Measurements from ENCODE around the gene LOXL4.

The LOXL4 gene

DNA sequence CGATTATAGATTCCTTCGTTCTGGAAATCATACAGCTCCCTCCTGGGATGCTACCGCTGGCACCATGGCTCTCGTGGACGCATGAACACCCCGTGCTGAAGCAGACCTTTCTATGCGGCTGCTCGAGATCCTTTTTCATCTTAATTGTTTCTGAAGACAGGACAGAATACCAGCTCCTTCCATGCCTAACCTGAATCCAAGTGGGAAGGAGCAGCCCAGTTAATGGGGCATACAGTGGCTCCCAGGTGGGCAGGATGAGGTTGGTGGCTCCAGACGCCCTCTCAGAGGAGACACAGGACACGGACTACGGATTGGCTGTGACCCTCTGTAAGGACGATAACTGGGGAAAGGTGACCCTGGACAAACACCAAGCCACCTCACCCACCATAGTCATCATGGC is 18.4 kb upstream of the LOXL4 start:
- no peak overlapping the region for H3K4me3 ChIP-seq (ENCODE audit: low read depth, low read length)
- TF ChIP-seq, protein P1, sequence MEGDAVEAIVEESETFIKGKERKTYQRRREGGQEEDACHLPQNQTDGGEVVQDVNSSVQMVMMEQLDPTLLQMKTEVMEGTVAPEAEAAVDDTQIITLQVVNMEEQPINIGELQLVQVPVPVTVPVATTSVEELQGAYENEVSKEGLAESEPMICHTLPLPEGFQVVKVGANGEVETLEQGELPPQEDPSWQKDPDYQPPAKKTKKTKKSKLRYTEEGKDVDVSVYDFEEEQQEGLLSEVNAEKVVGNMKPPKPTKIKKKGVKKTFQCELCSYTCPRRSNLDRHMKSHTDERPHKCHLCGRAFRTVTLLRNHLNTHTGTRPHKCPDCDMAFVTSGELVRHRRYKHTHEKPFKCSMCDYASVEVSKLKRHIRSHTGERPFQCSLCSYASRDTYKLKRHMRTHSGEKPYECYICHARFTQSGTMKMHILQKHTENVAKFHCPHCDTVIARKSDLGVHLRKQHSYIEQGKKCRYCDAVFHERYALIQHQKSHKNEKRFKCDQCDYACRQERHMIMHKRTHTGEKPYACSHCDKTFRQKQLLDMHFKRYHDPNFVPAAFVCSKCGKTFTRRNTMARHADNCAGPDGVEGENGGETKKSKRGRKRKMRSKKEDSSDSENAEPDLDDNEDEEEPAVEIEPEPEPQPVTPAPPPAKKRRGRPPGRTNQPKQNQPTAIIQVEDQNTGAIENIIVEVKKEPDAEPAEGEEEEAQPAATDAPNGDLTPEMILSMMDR (IDR thresholded peaks at IDR 0.05; ENCODE audit: borderline replicate concordance, insufficient read depth, low read depth, low read length): no peak

DNA sequence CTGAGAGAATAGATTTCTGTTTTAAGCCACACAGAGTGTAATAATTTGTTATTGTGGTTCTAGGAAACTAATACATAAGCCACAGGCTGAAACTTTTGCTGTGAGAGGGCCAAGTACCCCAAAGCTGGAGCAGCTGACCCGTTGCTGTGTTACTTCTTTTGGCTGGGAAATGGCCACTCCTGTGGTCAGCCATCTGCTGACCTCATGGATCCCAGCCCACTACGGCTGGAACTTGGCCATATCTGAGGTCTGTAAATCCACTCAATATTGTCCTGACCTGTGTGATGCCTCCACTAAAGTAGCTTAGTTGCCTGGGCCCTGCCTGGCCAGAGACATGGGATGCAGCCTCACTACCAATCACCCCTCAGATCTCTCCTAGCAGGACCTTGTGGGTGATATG is 17.4 kb upstream of the LOXL4 start:
- TF ChIP-seq, protein P1 (IDR thresholded peaks at IDR 0.05; ENCODE audit: borderline replicate concordance, insufficient read depth, low read depth, low read length): no peak
- H3K4me3 ChIP-seq (ENCODE audit: low read depth, low read length): no peak overlapping the region

DNA sequence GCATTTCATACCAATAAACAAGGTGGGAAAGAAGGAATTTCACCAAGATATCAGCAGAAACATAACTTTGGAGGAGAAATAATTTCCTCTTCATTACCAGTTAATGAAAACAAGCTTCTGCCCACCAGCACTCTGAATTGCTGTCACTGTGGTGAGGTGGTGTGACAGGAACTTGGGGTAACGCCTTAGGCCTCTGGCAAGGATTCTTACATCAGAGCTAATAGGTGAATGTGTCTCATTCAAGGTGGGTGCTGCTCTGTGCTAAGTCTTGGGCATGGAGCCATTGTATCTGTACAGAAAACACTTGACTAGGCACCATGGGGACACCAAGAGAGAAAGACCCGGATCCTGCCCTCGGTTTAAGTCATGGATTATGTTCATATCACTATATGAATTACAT is 8.3 kb upstream of the LOXL4 start:
- no peak overlapping the region for H3K4me3 ChIP-seq (ENCODE audit: low read depth, low read length)
- TF ChIP-seq, protein P1 (IDR thresholded peaks at IDR 0.05; ENCODE audit: borderline replicate concordance, insufficient read depth, low read depth, low read length): no peak

- TF ChIP-seq, protein P1 (IDR thresholded peaks at IDR 0.05; ENCODE audit: borderline replicate concordance, insufficient read depth, low read depth, low read length): no peak
- no peak overlapping the region for H3K4me3 ChIP-seq (ENCODE audit: low read depth, low read length)
Observed at GRCh38 chr10:98274562-98274961, 6.6 kb upstream of the LOXL4 start.

GRCh38 chr10:98273057-98273850 is 5.3 kb upstream of the LOXL4 start:
- TF ChIP-seq, protein P1 (IDR thresholded peaks at IDR 0.05; ENCODE audit: borderline replicate concordance, insufficient read depth, low read depth, low read length): no peak
- H3K4me3 ChIP-seq (ENCODE audit: low read depth, low read length): no peak overlapping the region

GRCh38 chr10:98272656-98273055 is 4.7 kb upstream of the LOXL4 start:
- TF ChIP-seq, protein P1 (IDR thresholded peaks at IDR 0.05; ENCODE audit: borderline replicate concordance, insufficient read depth, low read depth, low read length): no peak
- H3K4me3 ChIP-seq (ENCODE audit: low read depth, low read length): no peak overlapping the region

- TF ChIP-seq, protein P1 (IDR thresholded peaks at IDR 0.05; ENCODE audit: borderline replicate concordance, insufficient read depth, low read depth, low read length): no peak
- H3K4me3 ChIP-seq (ENCODE audit: low read depth, low read length): no peak overlapping the region
Observed at GRCh38 chr10:98272245-98272644, 4.3 kb upstream of the LOXL4 start.
